ENCODE results near the gene ERC2. TPM values are rescaled to one million over a fixed set of nuclear protein-coding genes. Genes with fewer than 3 reads are reported as not detected.
A peak's percentile ranks its signal among the peaks of the same experiment; 100 is the strongest.

The ERC2 gene
- total and polyA plus RNA-seq, 2 donors (not counting 3 experiments of a cell fraction or from before 2014, with no cell fraction given) = 5.6 to 15.5 TPM

DNA sequence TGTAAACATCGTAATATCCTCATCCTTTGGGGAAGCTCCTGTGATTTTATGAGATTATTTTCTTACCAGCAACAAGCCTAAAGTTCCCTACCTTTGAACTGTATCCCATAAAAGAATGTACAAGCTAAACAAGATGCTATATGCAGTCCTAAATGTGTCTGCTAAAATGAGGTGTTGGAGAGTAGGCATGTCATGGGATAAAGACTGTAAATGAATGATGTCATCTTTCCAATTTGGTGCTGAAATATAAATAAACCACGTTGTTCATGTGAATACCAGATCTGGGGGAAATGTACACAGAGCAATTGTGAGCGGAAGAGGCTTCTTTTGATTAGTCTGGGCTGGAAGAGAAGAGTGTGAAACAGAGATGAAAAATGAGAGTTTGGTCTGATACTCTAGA lies 766.3 kb downstream of the ERC2 start:
- Histone ChIP-seq H3K4me1 (ENCODE audit: control insufficient read depth, extremely low read depth, insufficient read depth, low read length) (no peaks in the 10 kb centered on the region), H3K4me3 (replicated peaks in 1 of 3; ENCODE audit: insufficient read depth in 1 of 3, low read depth in 1 of 3, low read length in 3 of 3) (no peak overlapping the region), H2AFZ (ENCODE audit: low read depth, low read length) (no peak overlapping the region), H3K9me3 (replicated peaks; ENCODE audit: control insufficient read depth, insufficient read depth, low read length) (no peaks in the 10 kb centered on the region), H3K9ac (replicated peaks; ENCODE audit: extremely low read depth, insufficient read depth, low read length) (no peak overlapping the region), H4K20me1 (replicated peaks; ENCODE audit: control insufficient read depth, extremely low read depth, insufficient read depth, low read length) (no peaks in the 10 kb centered on the region), H3K9me1 (replicated peaks; ENCODE audit: control insufficient read depth, extremely low read depth, insufficient read depth, low read length) (no peaks in the 10 kb centered on the region), H3K36me3 (ENCODE audit: control insufficient read depth in 2 of 2, extremely low read depth in 1 of 2, insufficient read depth in 2 of 2, low read length in 2 of 2) (no peaks in the 10 kb centered on the region), H3K27me3 (ENCODE audit: control insufficient read depth in 2 of 2, insufficient read depth in 2 of 2, low read length in 2 of 2) (no peaks in the 10 kb centered on the region), H3K79me2 (ENCODE audit: control insufficient read depth, insufficient read depth, low read length) (no peaks in the 10 kb centered on the region), H3K4me2 (ENCODE audit: insufficient read depth, low read length) (no peak overlapping the region), H3K27ac (ENCODE audit: insufficient read depth, low read depth, low read length) (no peak overlapping the region)
- DNase-seq (ENCODE audit: low read depth, low spot score) = no peak
- dilution Hi-C loops (cut with MboI; ENCODE audit: extremely low pct_ligation_motif_present, low sequenced_read_pairs) = no loop called here
- POLR2A ChIA-PET = no interaction called here
- TF ChIP-seq EZH2 (IDR thresholded peaks at IDR 0.05; ENCODE audit: borderline replicate concordance, low read depth, low read length, severe bottlenecking) = no peak
- no peak for TF ChIP-seq MAX (IDR thresholded peaks at IDR 0.05; ENCODE audit: insufficient read depth, insufficient read length)
- peak; percentile 7 for TF ChIP-seq JUN (IDR thresholded peaks at IDR 0.05; ENCODE audit: borderline replicate concordance, insufficient read depth, insufficient read length, low read depth)
- CTCF ChIA-PET = no interaction called here
- intact Hi-C loops (cut with micrococcal nuclease) = no loop called here
- BruUV-seq (replicated peaks) = no TSS peak
- FAIRE-seq = no peak

DNA sequence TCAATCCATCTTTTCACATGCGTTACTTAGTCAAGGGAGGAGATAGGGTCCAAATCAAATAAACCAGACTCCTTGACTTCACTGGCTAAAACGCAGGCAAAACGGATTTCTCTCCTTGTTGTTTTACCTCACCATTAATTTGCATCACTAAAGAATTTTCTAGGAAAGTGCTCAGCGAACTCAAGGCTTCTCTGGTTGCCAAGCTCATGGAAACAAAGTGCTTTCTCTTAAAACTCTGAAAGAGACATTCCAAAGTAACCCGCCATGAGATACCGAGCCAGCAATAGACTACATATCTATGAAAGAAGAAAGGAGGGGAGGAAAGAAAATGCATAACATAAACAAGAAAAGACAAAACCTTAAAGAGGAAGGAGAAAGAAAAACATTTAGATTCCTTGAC lies 769.4 kb downstream of the ERC2 start:
- dilution Hi-C loops (cut with MboI; ENCODE audit: extremely low pct_ligation_motif_present, low sequenced_read_pairs) (no loop called here), intact Hi-C loops (cut with micrococcal nuclease) (no loop called here)
- DNase-seq (ENCODE audit: low read depth, low spot score) (no peak), FAIRE-seq (no peak)
- Histone ChIP-seq H4K20me1 (replicated peaks; ENCODE audit: control insufficient read depth, extremely low read depth, insufficient read depth, low read length) (no peaks in the 10 kb centered on the region), H3K9me3 (replicated peaks; ENCODE audit: control insufficient read depth, insufficient read depth, low read length) (no peaks in the 10 kb centered on the region), H3K9me1 (replicated peaks; ENCODE audit: control insufficient read depth, extremely low read depth, insufficient read depth, low read length) (no peaks in the 10 kb centered on the region), H3K27ac (ENCODE audit: insufficient read depth, low read depth, low read length) (no peak overlapping the region), H2AFZ (ENCODE audit: low read depth, low read length) (no peak overlapping the region), H3K27me3 (ENCODE audit: control insufficient read depth in 2 of 2, insufficient read depth in 2 of 2, low read length in 2 of 2) (no peaks in the 10 kb centered on the region), H3K36me3 (ENCODE audit: control insufficient read depth in 2 of 2, extremely low read depth in 1 of 2, insufficient read depth in 2 of 2, low read length in 2 of 2) (no peaks in the 10 kb centered on the region), H3K4me1 (ENCODE audit: control insufficient read depth, extremely low read depth, insufficient read depth, low read length) (no peaks in the 10 kb centered on the region), H3K4me3 (replicated peaks in 1 of 3; ENCODE audit: insufficient read depth in 1 of 3, low read depth in 1 of 3, low read length in 3 of 3) (no peak overlapping the region), H3K4me2 (ENCODE audit: insufficient read depth, low read length) (no peak overlapping the region), H3K79me2 (ENCODE audit: control insufficient read depth, insufficient read depth, low read length) (no peaks in the 10 kb centered on the region), H3K9ac (replicated peaks; ENCODE audit: extremely low read depth, insufficient read depth, low read length) (no peak overlapping the region)
- ChIA-PET CTCF (no interaction called here), POLR2A (no interaction called here)
- TF ChIP-seq, protein P1, sequence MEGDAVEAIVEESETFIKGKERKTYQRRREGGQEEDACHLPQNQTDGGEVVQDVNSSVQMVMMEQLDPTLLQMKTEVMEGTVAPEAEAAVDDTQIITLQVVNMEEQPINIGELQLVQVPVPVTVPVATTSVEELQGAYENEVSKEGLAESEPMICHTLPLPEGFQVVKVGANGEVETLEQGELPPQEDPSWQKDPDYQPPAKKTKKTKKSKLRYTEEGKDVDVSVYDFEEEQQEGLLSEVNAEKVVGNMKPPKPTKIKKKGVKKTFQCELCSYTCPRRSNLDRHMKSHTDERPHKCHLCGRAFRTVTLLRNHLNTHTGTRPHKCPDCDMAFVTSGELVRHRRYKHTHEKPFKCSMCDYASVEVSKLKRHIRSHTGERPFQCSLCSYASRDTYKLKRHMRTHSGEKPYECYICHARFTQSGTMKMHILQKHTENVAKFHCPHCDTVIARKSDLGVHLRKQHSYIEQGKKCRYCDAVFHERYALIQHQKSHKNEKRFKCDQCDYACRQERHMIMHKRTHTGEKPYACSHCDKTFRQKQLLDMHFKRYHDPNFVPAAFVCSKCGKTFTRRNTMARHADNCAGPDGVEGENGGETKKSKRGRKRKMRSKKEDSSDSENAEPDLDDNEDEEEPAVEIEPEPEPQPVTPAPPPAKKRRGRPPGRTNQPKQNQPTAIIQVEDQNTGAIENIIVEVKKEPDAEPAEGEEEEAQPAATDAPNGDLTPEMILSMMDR (IDR thresholded peaks at IDR 0.05; ENCODE audit: extremely low read depth in 1 of 2, insufficient read depth in 1 of 2, low read depth in 1 of 2, low read length in 2 of 2) = no peak
- TF ChIP-seq FOS (IDR thresholded peaks at IDR 0.05; ENCODE audit: borderline replicate concordance, insufficient read depth, low read length) (no peak), POLR2AphosphoS5 (IDR thresholded peaks at IDR 0.05; ENCODE audit: insufficient read depth, low read depth, low read length) (no peak), POLR2A (IDR thresholded peaks at IDR 0.05; ENCODE audit: low read depth, low read length) (no peak), GATA2 (IDR thresholded peaks at IDR 0.05; ENCODE audit: insufficient read depth, insufficient read length, low read depth, low read length) (no peak), MAX (IDR thresholded peaks at IDR 0.05; ENCODE audit: insufficient read depth, insufficient read length) (no peak), EZH2 (IDR thresholded peaks at IDR 0.05; ENCODE audit: borderline replicate concordance, low read depth, low read length, severe bottlenecking) (no peak), JUN (IDR thresholded peaks at IDR 0.05; ENCODE audit: borderline replicate concordance, insufficient read depth, insufficient read length, low read depth) (no peak), MYC (IDR thresholded peaks at IDR 0.05; ENCODE audit: low read depth, low read length) (no peak)
- no TSS peak for BruUV-seq (replicated peaks)
